GM12878 (cell line): ENCODE results near the gene TM4SF4. TPM values are rescaled to one million over a fixed set of nuclear protein-coding genes. Genes with fewer than 3 reads are reported as not detected.

Experiments
- ATAC-seq: fragments of 200-7000 bp; cut with Tn5 transposase; 3 replicates; pipeline ENCODE4 v1.9.1; 2020; ENCODE audit warnings: mild to moderate bottlenecking, moderate library complexity
- BruUV-seq: library from RNA; stranded (reverse); fragments of 400-500 nt; replicated peaks from 2 replicates; lab custom pipeline; 2021; lab: Mats Ljungman, UMichigan
- CTCF ChIA-PET: fragments of 300-600 bp; sonication (Branson Sonifier 250); formaldehyde crosslinking; extraction: SDS; loops from one replicate; lab custom pipeline; 2021; ENCODE audit warnings: inconsistent platforms; lab: Yijun Ruan, JAX
- POLR2A ChIA-PET: fragments of 350-600 bp; formaldehyde crosslinking; extraction: SDS; loops from one replicate; lab custom pipeline; 2021; ENCODE audit warnings: inconsistent platforms; lab: Charles Lee
- RAD21 ChIA-PET: fragments of 300-600 bp; sonication (Branson Sonifier 250); formaldehyde crosslinking; loops from one replicate; lab custom pipeline; 2023; ENCODE audit warnings: antibody characterized with exemption; ENCODE audit not compliant: unreplicated experiment; lab: Charles Lee
- SMC1A ChIA-PET: fragments of 300-600 bp; sonication (Branson Sonifier 250); formaldehyde crosslinking; loops from one replicate; lab custom pipeline; 2023; ENCODE audit not compliant: unreplicated experiment, uncharacterized antibody; lab: Charles Lee
- DNase-seq: peaks from one replicate; pipeline ENCODE4 v3.0.0-alpha.2; 2011; ENCODE audit warnings: low read depth, low spot score
- FAIRE-seq: peaks from 3 replicates; lab custom pipeline; 2011; peaks lifted over from hg19 to GRCh38; lab: Jason Lieb, UNC
- H2AFZ ChIP-seq: 2 replicates; pipeline ENCODE4 v1.6.0; 2011; ENCODE audit warnings: low read depth, low read length, control low read depth; ENCODE audit not compliant: control insufficient read depth
- H3K27ac ChIP-seq: 2 replicates; pipeline ENCODE4 v1.5.1; 2011; ENCODE audit warnings: control low read depth; ENCODE audit not compliant: control insufficient read depth, insufficient read depth
- H3K27me3 ChIP-seq, 2 experiments: replicated peaks in 1 of 2; 2 replicates each; pipeline versions ENCODE4 v1.6.0 to v1.6.1; 2011; ENCODE audit warnings: low read length in 1 of 2; ENCODE audit not compliant: control insufficient read depth in 2 of 2, insufficient read depth in 2 of 2
- H3K36me3 ChIP-seq, 2 experiments: 2 replicates each; pipeline ENCODE4 v1.5.1; 2011; ENCODE audit warnings: low read length in 1 of 2; ENCODE audit not compliant: control insufficient read depth in 2 of 2, insufficient read depth in 2 of 2
- H3K4me1 ChIP-seq: 2 replicates; pipeline ENCODE4 v1.6.1; 2011; ENCODE audit warnings: mild to moderate bottlenecking, low read length, moderate library complexity, mixed read lengths; ENCODE audit not compliant: control insufficient read depth, insufficient read depth
- H3K4me2 ChIP-seq: 2 replicates; pipeline ENCODE4 v1.6.0; 2011; ENCODE audit warnings: control low read depth; ENCODE audit not compliant: control insufficient read depth, insufficient read depth
- H3K4me3 ChIP-seq: fragments of 200-600 bp; sonication (generic); 2 replicates; pipeline ENCODE4 v1.5.1; 2016
- H3K79me2 ChIP-seq: 2 replicates; pipeline ENCODE4 v1.6.0; 2011; ENCODE audit warnings: low read length; ENCODE audit not compliant: control insufficient read depth, insufficient read depth
- H3K9ac ChIP-seq: 2 replicates; pipeline ENCODE4 v1.8.0; 2011; ENCODE audit warnings: low read length, control low read depth, mixed read lengths; ENCODE audit not compliant: control insufficient read depth, insufficient read depth
- H3K9me3 ChIP-seq: replicated peaks from 3 replicates; pipeline ENCODE4 v1.5.1; 2011; ENCODE audit warnings: mild to moderate bottlenecking, low read length; ENCODE audit not compliant: control insufficient read depth, insufficient read depth
- H4K20me1 ChIP-seq: 2 replicates; pipeline ENCODE4 v1.6.0; 2011; ENCODE audit not compliant: control insufficient read depth, insufficient read depth
- CHD2 ChIP-seq: IDR thresholded peaks from 2 replicates; pipeline ENCODE4 v1.6.1; 2011; ENCODE audit warnings: low read depth, low read length, improper control_type of control experiment, borderline replicate concordance
- CREB1 ChIP-seq: IDR thresholded peaks from 2 replicates; pipeline ENCODE4 v1.6.1; 2012; ENCODE audit warnings: low read depth, mild to moderate bottlenecking, inconsistent platforms
- DPF2 ChIP-seq: fragments of 450-650 bp; IDR thresholded peaks from 2 replicates; pipeline ENCODE4 v1.6.1; 2017; ENCODE audit warnings: mild to moderate bottlenecking
- EP300 ChIP-seq, 2 experiments: fragments of 150-350 bp in 1 of 2; IDR thresholded peaks; 2 replicates each; pipeline ENCODE4 v1.6.1; 2011 to 2012; ENCODE audit warnings: low read depth in 2 of 2, low read length in 2 of 2, borderline replicate concordance in 1 of 2, improper control_type of control experiment in 1 of 2, inconsistent platforms in 1 of 2; ENCODE audit not compliant: control insufficient read depth in 1 of 2
- ESRRA ChIP-seq: IDR thresholded peaks from 2 replicates; pipeline ENCODE4 v1.6.1; 2012; ENCODE audit warnings: mild to moderate bottlenecking, low read length, improper control_type of control experiment
- GATAD2B ChIP-seq: fragments of 450-650 bp; conservative IDR thresholded peaks from 2 replicates; pipeline ENCODE4 v1.6.1; 2017; ENCODE audit warnings: low read depth, mild to moderate bottlenecking, moderate library complexity
- IKZF1 ChIP-seq: fragments of 450-650 bp; conservative IDR thresholded peaks from 2 replicates; pipeline ENCODE4 v1.6.1; 2017; ENCODE audit warnings: antibody characterized with exemption, mild to moderate bottlenecking
- JUNB ChIP-seq: IDR thresholded peaks from 2 replicates; pipeline ENCODE4 v1.6.1; 2016; ENCODE audit warnings: antibody characterized with exemption, mild to moderate bottlenecking
- MEF2B ChIP-seq: fragments of 450-650 bp; IDR thresholded peaks from 2 replicates; pipeline ENCODE4 v1.6.1; 2018; ENCODE audit warnings: mild to moderate bottlenecking, moderate library complexity; ENCODE audit not compliant: partially characterized antibody, poor library complexity, severe bottlenecking
- NFYA ChIP-seq: IDR thresholded peaks from 2 replicates; pipeline ENCODE4 v1.6.1; 2011; ENCODE audit warnings: low read depth, mild to moderate bottlenecking, low read length, improper control_type of control experiment, borderline replicate concordance
- PAX8 ChIP-seq: fragments of 450-650 bp; IDR thresholded peaks from 2 replicates; pipeline ENCODE4 v1.6.1; 2017; ENCODE audit warnings: mild to moderate bottlenecking, moderate library complexity
- PML ChIP-seq: IDR thresholded peaks from 2 replicates; pipeline ENCODE4 v1.6.1; 2012; ENCODE audit warnings: low read length, inconsistent platforms
- POLR2AphosphoS2 ChIP-seq: IDR thresholded peaks from 2 replicates; pipeline ENCODE4 v1.6.1; 2011; ENCODE audit warnings: low read depth, mild to moderate bottlenecking, low read length, improper control_type of control experiment, moderate library complexity
- RBBP5 ChIP-seq: fragments of 200-600 bp; sonication (generic); conservative IDR thresholded peaks from 2 replicates; pipeline ENCODE4 v1.6.1; 2016
- SRF ChIP-seq, 2 experiments: IDR thresholded peaks; 2 replicates each; pipeline ENCODE4 v1.6.1; 2011; ENCODE audit warnings: low read depth in 2 of 2, low read length in 2 of 2, mild to moderate bottlenecking in 1 of 2, moderate library complexity in 1 of 2
- TAF1 ChIP-seq: IDR thresholded peaks from 2 replicates; pipeline ENCODE4 v1.6.1; 2011; ENCODE audit warnings: mild to moderate bottlenecking, low read depth, low read length, borderline replicate concordance
- YBX1 ChIP-seq: fragments of 450-650 bp; IDR thresholded peaks from 2 replicates; pipeline ENCODE4 v1.6.1; 2016; ENCODE audit warnings: antibody characterized with exemption
- ZNF207 ChIP-seq: fragments of 450-650 bp; IDR thresholded peaks from 2 replicates; pipeline ENCODE4 v1.6.1; 2014; ENCODE audit warnings: antibody characterized with exemption, mild to moderate bottlenecking, borderline replicate concordance
- ZNF217 ChIP-seq: fragments of 450-650 bp; IDR thresholded peaks from 2 replicates; pipeline ENCODE4 v1.6.1; 2017; ENCODE audit warnings: antibody characterized with exemption, mild to moderate bottlenecking
- WGBS: methylation state at CpG from one replicate; pipeline ENCODE4 v1.1.6; 2016; ENCODE audit warnings: low lambda C conversion rate; ENCODE audit not compliant: insufficient replicate concordance, insufficient coverage; ENCODE audit errors: missing lambda C conversion rate; 5-methylcytosine and 5-hydroxymethylcytosine counted together
- in situ Hi-C: fragments of 300-500 bp; cut with MboI; formaldehyde crosslinking; loops from 9 replicates; pipeline ENCODE4 v1.14.3; 2018; ENCODE audit warnings: mixed read lengths
- intact Hi-C: fragments of 100-400 bp; cut with micrococcal nuclease; formaldehyde crosslinking; loops from one replicate; pipeline ENCODE4 v1.14.2; 2022; ENCODE audit not compliant: unreplicated experiment
- polyA plus RNA-seq, 11 experiments: library from polyadenylated mRNA; depleted of rRNA in 4 of 11; unstranded in 6 of 11; stranded (reverse) in 5 of 11; fragments of >200 nt; fragmentation: Nextera tagmentation in 4 of 11; fragmentation: Illumina TruSeq in 1 of 11; extraction: Ambion mirVana in 4 of 11; extraction: Trizol in 1 of 11; gene quantifications; 1 replicate in 1 of 11; 2 replicates in 10 of 11; pipeline versions ENCODE4 v1.2.1 to v1.2.3, GENCODE V29; 2011 to 2016; ENCODE audit warnings: inconsistent platforms in 2 of 11, missing spikeins in 2 of 11, low read depth in 1 of 11
- total RNA-seq, 4 experiments: library from RNA; depleted of rRNA in 3 of 4; stranded (reverse); fragments of >200 nt in 3 of 4; fragmentation: Illumina TruSeq in 1 of 4; extraction: Trizol in 1 of 4; gene quantifications; 2 replicates each; pipeline versions ENCODE4 v1.2.1 to v1.2.3, GENCODE V29; 2013 to 2021
- TF ChIP-seq, protein P1 (sequence below): IDR thresholded peaks from 2 replicates; pipeline ENCODE4 v1.6.1; 2011; ENCODE audit warnings: mild to moderate bottlenecking, low read depth, low read length, moderate library complexity; ENCODE audit not compliant: insufficient replicate concordance

TM4SF4 gene
- total and polyA plus RNA-seq, 10 of the 15 experiments (the other 5 are each of a cell fraction or from before 2014, with no cell fraction given), result 0.06 to 1.3 TPM; not detected in 8

DNA sequence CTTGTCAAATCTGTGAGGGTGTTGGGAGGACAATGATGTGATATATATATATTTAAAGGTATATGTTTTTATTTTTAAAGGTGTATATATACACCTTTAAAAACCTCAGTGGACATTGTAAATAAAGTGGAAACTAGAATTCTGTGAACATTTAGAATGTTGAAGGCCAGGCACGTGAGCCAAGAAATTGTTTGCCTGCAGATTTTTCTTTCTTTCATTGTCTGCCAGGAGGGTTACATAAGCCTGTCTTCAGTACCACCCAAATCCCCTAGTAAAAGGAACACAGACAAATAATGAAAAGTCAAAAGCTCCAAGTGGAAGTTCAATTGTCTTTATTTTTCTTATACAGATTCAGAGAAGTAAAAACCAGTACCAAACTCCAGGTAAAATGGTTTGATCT is 42.4 kb downstream of the TM4SF4 start:
- TF ChIP-seq POLR2AphosphoS2, result no peak
- TF ChIP-seq YBX1, result no peak
- TF ChIP-seq EP300 (IDR thresholded peaks at IDR 0.05; ENCODE audit: borderline replicate concordance in 1 of 2, control insufficient read depth in 1 of 2, low read depth in 2 of 2, low read length in 2 of 2), result no peak
- TF ChIP-seq ESRRA, result no peak
- no peak for TF ChIP-seq ZNF217
- TF ChIP-seq JUNB, result no peak
- TF ChIP-seq RBBP5, result no peak
- no peak for TF ChIP-seq ZNF207
- no peak for TF ChIP-seq DPF2
- no peak for TF ChIP-seq IKZF1
- TF ChIP-seq CREB1, result no peak
- no peak for TF ChIP-seq NFYA
- TF ChIP-seq PAX8, result no peak
- TF ChIP-seq CHD2, result no peak
- no peak for TF ChIP-seq GATAD2B
- no peak for TF ChIP-seq MEF2B
- TF ChIP-seq TAF1, result no peak
- no peak for TF ChIP-seq SRF (IDR thresholded peaks at IDR 0.05; ENCODE audit: low read depth in 2 of 2, low read length in 2 of 2)
- no peak for TF ChIP-seq PML
- TF ChIP-seq, protein P1, sequence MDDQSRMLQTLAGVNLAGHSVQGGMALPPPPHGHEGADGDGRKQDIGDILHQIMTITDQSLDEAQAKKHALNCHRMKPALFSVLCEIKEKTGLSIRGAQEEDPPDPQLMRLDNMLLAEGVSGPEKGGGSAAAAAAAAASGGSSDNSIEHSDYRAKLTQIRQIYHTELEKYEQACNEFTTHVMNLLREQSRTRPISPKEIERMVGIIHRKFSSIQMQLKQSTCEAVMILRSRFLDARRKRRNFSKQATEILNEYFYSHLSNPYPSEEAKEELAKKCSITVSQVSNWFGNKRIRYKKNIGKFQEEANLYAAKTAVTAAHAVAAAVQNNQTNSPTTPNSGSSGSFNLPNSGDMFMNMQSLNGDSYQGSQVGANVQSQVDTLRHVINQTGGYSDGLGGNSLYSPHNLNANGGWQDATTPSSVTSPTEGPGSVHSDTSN, result no peak
- DNase-seq, result no peak
- Histone ChIP-seq H3K9ac (no peak overlapping the region), H4K20me1 (no peaks in the 10 kb centered on the region), H3K79me2 (no peaks in the 10 kb centered on the region), H3K9me3 (no peaks in the 10 kb centered on the region), H3K36me3 (no peaks in the 10 kb centered on the region), H3K4me2 (no peak overlapping the region), H3K27me3 (no peaks in the 10 kb centered on the region), H2AFZ (no peak overlapping the region), H3K27ac (no peak overlapping the region), H3K4me1 (no peaks in the 10 kb centered on the region), H3K4me3 (no peak overlapping the region)
- CTCF ChIA-PET, result interaction anchor here (0.7 to 1.5 kb wide), 6 partner anchors 16 to 254 kb away, joined by 3 to 8 read pairs (median 4); partner anchors contain the start of genes COMMD2 and WWTR1
- no peak for FAIRE-seq
- SMC1A ChIA-PET, result no interaction called here
- WGBS, result 94% methylated on average over 1 of the region's 1 CpG
- intact Hi-C loops, result no loop called here
- ATAC-seq, result no peak
- no TSS peak for BruUV-seq
- RAD21 ChIA-PET, result interaction anchor here (1.4 kb wide), 1 partner anchor 14 kb away, joined by 4 read pairs; no protein-coding TSS in a partner anchor
- in situ Hi-C loops, result loop anchor here (25.0 kb wide), 1 partner anchor 670 kb away; no protein-coding TSS in a partner anchor
- POLR2A ChIA-PET, result no interaction called here
